HG03045 (cell line): ENCODE results near the gene MUC7.
"Not testable (repeated sequence)": the region's sequence is repeated elsewhere in the genome, so short reads cannot be mapped to it uniquely, and the experiment has no call there.

Experiments
- ATAC-seq: cut with Tn5 transposase; IDR thresholded peaks from one replicate; pipeline ENCODE4 v1.9.1; 2021; ENCODE audit warnings: mild to moderate bottlenecking, moderate library complexity; ENCODE audit not compliant: unreplicated experiment

The MUC7 gene

DNA sequence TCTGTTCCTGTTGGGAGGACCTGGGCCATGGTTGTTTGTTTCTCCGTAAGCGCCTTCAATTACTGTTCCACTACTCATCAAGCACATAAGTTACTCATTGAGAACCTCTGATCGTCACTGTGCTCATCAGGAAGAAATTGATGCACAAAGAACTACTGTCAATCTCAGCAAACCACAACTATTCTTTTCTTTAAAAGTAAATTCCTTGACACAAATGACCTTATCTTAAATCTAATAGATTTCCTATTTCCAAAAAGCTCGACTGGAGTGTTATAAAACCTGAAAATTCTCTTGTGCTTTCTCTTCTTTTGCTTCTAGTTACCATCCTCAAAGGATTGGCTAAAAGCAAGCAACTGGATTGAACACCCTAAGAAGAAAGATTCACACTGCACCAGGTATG, at the start of gene MUC7:
MUC7 (plus strand) TSS at position 301 of the 400 bp plus-strand sequence. CDS start 1,825 bp downstream, outside the sequence.
- ATAC-seq, result no peak

DNA sequence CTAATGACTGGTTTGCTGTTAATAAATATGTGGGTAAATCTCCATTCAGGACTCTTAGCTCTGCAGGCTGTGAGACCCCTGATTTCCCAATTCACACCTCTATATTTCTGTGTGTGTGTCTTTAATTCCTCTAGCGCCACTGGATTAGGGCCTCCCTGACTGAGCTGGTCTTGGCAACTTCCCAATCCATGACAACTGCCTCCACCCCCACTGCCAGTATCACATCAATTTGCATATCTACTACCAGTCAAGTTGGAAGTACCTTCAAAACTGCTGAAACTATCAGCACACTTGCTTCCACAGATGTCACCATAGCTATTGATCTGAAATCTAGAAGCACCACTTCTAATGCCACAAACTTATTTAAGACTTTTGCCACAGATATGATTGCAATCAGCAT, 46.7 kb upstream of the MUC7 start:
- ATAC-seq, result no peak

GRCh38 chr4:70426789-70427188, 45.2 kb upstream of the MUC7 start:
- ATAC-seq, result no peak

DNA sequence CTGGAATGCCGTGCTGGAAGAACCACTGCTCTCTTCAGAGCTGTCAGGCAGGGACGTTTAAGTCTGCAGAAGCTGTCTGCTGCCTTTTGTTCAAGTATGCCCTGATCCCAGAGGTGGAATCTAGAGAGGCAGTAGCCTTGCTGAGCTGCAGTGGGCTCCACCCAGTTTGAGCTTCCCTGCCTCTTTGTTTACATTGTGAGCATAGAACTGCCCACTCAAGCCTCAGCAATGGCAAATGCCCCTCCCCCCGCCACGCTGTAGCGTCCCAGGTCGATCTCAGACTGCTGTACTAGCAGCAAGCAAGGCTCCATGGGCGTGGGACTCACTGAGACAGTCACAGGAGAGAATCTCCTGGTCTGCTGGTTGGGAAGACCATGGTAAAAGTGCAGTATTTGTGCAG, 34.8 kb upstream of the MUC7 start:
- ATAC-seq, result no peak

DNA sequence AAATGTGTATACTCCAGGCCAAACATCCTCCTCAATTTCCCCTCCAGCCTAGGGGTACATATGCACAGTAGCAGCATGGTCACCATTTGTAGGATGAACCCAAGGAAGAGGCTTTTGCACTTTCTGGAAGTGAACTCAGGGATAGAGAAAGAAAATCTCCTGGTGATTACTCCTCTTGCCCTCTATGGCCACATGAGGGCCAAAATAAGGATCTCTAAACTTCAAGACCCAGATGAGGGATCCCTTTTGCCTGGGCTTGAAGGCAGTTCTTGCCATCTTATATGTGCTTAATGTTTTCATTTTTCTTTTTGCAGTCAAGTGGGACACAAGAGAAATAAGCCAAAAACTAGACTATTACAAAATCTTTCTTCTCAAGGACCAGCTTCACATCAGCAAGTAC, 29.5 kb upstream of the MUC7 start:
- no peak for ATAC-seq

GRCh38 chr4:70443329-70443728, 28.7 kb upstream of the MUC7 start:
- no peak for ATAC-seq

DNA sequence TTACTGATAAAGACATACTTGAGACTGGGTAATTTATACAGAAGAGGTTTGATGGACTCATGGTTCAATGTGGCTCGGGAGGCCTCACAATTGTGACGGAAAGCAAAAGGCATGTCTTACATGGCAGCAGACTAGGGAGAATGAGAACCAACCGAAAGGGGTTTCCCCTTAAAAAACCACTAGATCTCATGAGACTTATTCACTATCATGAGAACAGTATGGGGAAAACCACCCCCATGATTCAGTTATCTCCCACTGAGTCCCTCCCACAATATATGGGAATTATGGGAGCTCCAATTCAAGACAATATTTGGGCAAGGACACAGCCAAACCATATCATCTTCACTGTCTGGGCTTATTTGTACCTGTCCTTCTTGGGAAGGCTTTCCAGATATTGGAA, 22.8 kb upstream of the MUC7 start:
- ATAC-seq, result peak; percentile 56

- no peak for ATAC-seq
Observed at GRCh38 chr4:70452946-70453345, 19.1 kb upstream of the MUC7 start.

DNA sequence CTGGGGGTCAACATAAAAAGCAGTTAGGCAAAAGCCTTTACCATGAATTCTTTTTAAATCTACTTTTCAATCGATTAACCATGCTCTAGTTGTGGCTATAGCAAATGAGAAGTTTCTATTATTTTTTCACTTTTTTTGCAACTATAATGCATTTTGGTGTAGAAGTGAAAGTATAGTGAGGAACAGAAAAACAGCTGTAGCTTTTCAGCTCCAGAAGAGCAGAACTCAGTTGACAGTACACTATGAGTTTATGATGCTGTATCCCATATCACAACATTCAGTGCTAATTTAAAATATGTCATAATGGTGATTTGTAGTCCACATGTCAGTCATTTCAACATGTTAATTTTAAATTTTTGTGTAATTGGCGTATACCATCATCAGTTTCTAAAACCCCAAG, 8.7 kb upstream of the MUC7 start:
- no peak for ATAC-seq

DNA sequence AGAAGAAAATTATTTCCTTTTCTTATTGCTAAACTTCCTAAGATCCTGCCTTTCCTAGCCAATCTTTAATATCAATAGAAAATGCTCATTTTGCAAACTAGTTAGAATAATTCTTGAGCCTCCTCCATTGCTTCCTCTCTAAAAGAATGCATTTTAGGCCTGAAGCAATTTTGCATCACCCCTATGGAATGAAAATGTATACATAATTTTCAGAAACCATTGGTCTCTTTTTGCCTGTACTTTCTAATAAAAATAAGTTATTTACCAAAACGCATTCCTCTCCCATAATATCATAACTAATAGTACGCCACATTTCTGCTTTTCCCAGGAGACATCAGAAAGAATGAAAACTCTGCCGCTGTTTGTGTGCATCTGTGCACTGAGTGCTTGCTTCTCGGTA, 1.7 kb downstream of the MUC7 start:
- no peak for ATAC-seq

GRCh38 chr4:70488748-70489147, 16.8 kb downstream of the MUC7 start:
- no peak for ATAC-seq

- ATAC-seq, result no peak
Observed at GRCh38 chr4:70496231-70496630, 24.2 kb downstream of the MUC7 start.

DNA sequence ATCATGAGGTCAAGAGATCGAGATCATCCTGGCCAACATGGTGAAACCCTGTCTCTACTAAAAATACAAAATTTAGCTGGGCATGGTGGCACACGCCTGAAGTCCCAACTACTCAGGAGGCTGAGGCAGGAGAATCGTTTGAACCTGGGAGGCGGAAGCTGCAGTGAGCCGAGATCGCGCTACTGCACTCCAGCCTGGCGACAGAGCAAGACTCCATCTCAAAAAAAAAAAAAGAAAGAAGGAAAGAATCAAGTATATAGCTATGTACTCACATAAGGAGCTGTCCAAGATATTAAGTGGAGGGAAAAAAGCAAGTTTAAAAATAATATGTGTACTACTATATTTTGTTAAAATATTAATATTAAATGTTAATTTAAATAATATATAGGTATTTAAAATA, 29.8 kb downstream of the MUC7 start:
- ATAC-seq, result not testable (repeated sequence)

DNA sequence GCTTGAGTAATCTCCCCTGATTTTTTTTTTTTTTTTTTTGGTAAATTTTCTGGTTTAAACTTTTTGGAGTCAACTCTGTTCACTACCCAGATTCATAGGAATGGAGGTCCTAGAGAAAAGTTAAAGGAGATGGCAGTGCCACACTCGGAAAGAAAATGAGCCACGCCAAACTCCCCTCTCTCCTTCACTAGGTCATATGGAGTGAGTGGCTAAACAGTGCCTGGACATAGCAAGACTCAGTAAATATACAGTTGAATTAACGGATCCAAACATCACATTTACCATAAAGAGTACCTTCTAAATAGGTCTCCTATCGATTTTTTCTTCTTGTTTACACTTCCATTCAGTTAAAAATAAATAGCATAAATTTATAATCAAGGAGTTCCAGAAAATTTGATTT, 32.7 kb downstream of the MUC7 start:
- ATAC-seq, result no peak

DNA sequence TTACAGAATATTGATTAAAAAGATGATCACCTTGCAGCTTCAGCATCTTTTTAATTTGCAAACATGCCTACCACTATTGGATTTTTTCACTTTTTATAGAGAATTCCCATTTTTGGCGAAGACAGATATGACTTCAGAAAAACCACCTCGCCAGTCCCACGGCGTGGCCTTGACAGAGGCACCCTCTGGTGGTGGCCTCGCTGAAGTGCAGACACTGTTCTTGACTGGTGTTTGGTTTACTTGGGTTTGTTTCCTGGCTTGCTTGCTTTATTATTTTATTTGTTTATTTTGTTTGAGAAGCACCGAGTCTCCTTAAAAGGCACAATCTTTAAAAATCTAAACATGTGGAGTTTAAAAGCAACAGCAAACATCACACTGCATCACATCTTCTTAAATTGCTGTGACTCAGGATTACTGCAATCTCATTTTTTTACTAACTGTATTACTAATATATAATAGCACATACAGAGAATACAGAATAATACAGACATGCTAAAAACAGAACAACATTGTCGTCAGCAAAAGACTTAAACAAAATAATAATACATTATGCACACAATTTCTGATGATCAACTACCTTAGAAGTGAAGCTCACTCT, 33.3 kb downstream of the MUC7 start:
- ATAC-seq, result peak; percentile 88

DNA sequence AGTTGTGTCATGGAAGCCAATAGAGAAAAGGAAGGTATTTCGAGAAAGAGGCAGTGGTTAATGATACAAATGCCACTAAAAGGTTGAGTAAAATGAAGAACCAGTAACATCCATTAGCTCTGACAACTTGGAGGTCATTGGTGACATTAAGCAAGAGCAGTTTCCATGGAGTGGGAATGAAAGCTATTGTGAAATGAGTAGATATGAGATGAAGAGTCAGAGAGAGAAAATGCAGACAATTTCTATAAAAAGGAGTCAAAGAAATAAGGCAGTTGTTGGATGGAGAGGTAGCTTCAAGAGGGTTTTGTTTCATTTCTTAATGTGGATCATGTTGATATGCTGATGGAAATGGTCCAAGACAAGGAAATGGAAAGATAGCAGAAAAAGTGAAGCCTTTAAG, 36.8 kb downstream of the MUC7 start:
- no peak for ATAC-seq

GRCh38 chr4:70511365-70511764, 39.4 kb downstream of the MUC7 start:
- no peak for ATAC-seq

DNA sequence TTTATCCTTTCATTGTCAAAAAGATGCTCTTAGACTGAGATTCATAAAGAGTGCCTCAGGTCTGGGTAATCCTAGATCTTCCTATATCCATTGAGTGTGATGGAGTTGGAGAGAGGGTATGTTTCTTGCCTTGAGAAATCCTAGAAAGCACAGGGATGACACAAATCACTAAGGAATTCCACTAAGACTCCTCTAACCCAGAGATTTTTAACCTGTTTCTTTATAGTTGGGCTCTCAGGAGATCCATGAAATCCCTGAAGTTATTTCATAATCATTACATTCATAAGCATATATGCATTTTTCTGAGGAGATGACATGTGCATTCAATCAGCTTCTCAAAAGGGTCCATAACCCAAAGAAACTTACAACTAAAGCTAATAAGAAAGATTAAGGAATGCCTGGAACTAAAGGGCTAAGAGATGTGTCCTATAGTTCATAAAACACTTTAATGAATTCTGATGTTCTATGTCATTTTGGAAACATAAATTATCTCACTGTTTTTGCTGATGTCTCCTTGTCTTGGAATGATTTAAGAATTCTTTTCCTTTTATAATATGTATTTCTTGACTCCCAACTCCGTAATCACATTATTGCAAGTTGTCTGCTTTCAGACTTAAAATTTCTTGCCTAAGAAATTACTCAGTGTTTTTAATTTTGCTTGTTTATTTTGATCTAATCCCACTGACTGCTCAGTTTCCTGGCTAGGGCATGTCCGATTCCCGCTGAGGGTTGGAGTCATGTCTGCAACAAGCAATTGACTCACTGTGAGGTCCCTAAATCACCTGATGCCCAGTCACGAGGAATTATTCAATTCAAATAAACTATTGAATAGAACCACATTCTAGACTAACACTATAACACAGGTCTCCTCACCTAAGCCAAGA, 43.6 kb downstream of the MUC7 start:
- no peak for ATAC-seq

- ATAC-seq, result no peak
Observed at GRCh38 chr4:70518269-70518668, 46.3 kb downstream of the MUC7 start, which contains the start of gene AMTN. Gene AMTN (plus strand): TSS chr4:70518569. CDS start chr4:70518778, 209 bp downstream.

DNA sequence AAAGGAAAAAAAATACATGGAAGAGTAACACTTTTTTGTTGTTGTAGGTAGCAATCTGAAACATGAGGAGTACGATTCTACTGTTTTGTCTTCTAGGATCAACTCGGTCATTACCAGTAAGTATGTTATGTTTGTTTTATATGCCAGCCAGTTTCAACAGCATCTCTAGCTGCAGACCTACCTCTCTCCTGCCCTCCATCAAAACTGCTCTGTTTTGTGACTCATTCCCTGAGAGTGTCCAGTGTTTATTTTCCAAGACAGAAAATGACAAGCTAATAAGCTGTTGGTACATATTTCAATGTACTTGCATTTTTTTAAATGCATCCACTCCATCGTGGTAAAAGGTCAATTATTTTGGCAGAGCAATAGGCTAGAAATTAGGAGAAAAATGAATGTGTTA, 46.7 kb downstream of the MUC7 start:
- ATAC-seq, result no peak

GRCh38 chr4:70522626-70523025, 50.6 kb downstream of the MUC7 start:
- ATAC-seq, result no peak

- no peak for ATAC-seq
Observed at GRCh38 chr4:70530997-70531396, 59.0 kb downstream of the MUC7 start.
